Mesodermal cell (in vitro differentiated cells): ENCODE data around the gene GFY.
"Not testable (repeated sequence)": the region's sequence is repeated elsewhere in the genome, so short reads cannot be mapped to it uniquely, and the experiment has no call there.

Source experiments
- H3K27ac ChIP-seq: 2 replicates; pipeline ENCODE4 v1.7.0; 2013; ENCODE audit warnings: mild to moderate bottlenecking, low read depth, low read length, moderate library complexity; ENCODE audit not compliant: severe bottlenecking
- H3K36me3 ChIP-seq: 2 replicates; pipeline ENCODE4 v1.7.1; 2013; ENCODE audit warnings: mild to moderate bottlenecking, low read length, moderate library complexity; ENCODE audit not compliant: control insufficient read depth, insufficient read depth
- H3K4me1 ChIP-seq: one replicate; pipeline ENCODE4 v1.7.1; 2013; ENCODE audit warnings: mild to moderate bottlenecking, low read length; ENCODE audit not compliant: insufficient read depth, control insufficient read depth, poor library complexity, severe bottlenecking
- H3K4me3 ChIP-seq: 2 replicates; pipeline ENCODE4 v1.7.0; 2013; ENCODE audit warnings: low read length, control low read depth, mild to moderate bottlenecking; ENCODE audit not compliant: insufficient read depth, poor library complexity, severe bottlenecking; ENCODE audit errors: extremely low read depth
- H3K9me3 ChIP-seq: 2 replicates; pipeline ENCODE4 v1.7.1; 2013; ENCODE audit warnings: mild to moderate bottlenecking, low read length, moderate library complexity; ENCODE audit not compliant: control insufficient read depth
- WGBS, 2 experiments: methylation state at CpG; one replicate each; pipeline ENCODE4 v1.1.5; 2013; ENCODE audit warnings: missing lambda C conversion rate in 2 of 2; ENCODE audit not compliant: insufficient coverage in 2 of 2; 5-methylcytosine and 5-hydroxymethylcytosine counted together

Gene GFY

DNA sequence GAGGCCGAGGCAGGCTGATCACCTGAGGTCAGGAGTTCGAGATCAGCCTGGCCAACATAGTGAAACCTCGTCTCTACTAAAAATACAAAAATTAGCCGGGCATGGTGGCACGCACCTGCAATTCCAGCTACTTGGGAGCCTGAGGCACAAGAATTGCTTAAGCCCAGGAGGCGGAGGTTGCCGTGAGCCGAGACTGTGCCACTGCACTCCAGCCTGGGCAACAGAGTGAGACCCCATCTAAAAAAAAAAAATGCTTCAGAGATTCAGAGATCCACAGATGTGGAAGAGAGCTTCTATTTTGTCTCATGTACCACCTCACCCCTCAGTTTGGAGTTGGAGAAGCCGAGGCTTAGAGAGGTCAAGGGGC is 48.3 kb downstream of the GFY start:
- not testable (repeated sequence) for H3K4me3 ChIP-seq, H3K27ac ChIP-seq, H3K9me3 ChIP-seq, H3K4me1 ChIP-seq
- WGBS, 2 experiments, result 82 to 93% methylated on average over 6 to 7 of the region's 9 CpGs
- H3K36me3 ChIP-seq, result peaks cover 17% of the 10 kb centered on the region

DNA sequence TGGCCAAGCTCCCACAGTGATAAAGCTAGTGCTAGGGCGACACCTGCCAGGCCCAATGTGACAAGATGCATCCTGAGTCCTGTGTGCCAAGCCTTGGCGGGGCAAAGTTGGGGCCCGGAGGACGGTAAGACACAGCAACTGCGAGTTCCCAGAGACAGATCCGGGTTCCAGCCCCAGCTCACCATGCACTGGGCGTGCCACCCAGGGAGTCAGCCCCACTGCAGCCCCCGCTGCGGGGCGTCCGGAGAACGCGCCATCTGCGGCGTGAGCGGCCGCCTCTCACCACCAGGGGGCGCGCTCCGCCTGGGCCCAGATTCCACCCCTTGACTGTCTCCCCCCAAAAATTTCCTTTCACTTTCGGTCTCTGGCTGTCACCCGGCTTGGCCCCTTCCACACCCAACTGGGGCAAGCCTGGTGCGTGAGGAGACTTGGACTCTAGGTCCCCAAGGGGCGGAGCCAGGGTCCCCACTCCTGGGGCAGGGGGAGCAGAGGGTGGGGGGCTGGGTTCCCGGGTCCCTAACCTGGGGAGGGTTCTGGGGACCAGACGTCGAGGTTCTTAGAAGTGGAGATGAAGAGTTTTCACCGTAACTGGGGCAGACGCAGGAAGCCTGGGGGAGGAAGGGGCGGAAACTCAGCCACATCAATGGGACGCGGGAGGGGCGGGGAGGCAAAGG is 48.8 kb downstream of the GFY start, which contains the start of gene FLT3LG:
TSS of gene FLT3LG (plus strand) at position 348 of the 674 bp plus-strand sequence. CDS start 425 bp downstream, outside the sequence.
- H3K4me3 ChIP-seq, result peak within 1 kb of the TSS; percentile 36
- WGBS, 2 experiments, result 17 to 36% methylated on average over 8 to 28 of the region's 33 CpGs
- H3K36me3 ChIP-seq, result peaks cover 13% of the 10 kb centered on the region
- H3K27ac ChIP-seq, result no peak within 1 kb of the TSS
- peaks cover 8% of the 10 kb centered on the region for H3K4me1 ChIP-seq
- H3K9me3 ChIP-seq, result no peaks in the 10 kb centered on the region

DNA sequence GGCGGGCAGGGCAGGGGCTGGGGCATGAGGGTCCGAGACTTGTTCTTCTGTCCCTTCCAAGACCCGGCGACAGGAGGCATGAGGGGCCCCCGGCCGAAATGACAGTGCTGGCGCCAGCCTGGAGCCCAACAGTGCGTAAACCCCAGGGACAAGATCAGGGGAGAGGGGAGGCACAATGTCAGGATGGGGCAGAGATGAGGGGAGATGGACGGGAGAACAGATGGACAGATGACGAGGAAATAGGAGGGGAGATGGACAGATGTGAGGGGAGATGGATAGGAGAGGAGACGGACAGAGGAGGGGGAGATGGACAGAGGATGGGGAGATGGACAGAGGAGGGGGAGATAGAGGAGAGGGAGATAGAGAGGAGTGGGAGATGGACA is 49.3 kb downstream of the GFY start:
- Histone ChIP-seq H3K36me3 (peaks cover 13% of the 10 kb centered on the region), H3K4me3 (peak overlapping the region; percentile 36), H3K9me3 (no peaks in the 10 kb centered on the region), H3K4me1 (peaks cover 8% of the 10 kb centered on the region), H3K27ac (no peak overlapping the region)
- 42 to 57% methylated on average over 10 to 11 of the region's 11 CpGs for WGBS, 2 experiments

DNA sequence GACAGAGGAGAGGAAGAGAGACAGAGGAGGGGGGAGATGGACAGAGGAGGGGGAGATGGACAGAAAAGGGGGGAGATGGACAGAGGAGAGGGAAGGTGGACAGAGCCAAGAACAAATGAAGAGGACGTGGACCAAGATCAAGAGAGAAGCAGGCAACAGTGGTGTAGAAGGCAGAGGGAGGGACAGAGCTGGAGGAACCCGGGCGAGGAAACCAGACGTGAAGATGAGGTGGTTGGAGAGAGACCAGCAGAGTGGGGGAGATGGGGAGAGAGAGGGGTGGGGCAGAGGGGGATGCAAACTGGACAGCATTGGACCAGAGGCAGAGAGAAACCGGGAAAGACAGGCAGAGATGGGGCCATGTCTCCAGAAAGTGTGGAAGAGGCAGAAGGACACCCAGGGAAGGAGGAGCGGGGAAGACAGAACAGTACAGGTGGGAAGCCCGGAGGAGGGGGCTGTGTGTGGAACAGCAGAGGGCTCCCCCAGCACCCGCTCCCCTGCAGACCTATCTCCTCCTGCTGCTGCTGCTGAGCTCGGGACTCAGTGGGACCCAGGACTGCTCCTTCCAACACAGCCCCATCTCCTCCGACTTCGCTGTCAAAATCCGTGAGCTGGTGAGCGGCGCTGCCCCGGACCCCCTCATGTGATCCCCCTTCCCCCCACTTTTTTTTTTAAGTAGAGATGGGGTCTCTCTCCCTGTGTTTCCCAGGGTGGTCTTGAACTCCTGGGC is 50.2 kb downstream of the GFY start:
- Histone ChIP-seq H3K36me3 (peaks cover 6% of the 10 kb centered on the region), H3K27ac (no peak overlapping the region), H3K9me3 (no peaks in the 10 kb centered on the region), H3K4me3 (no peak overlapping the region), H3K4me1 (peaks cover 8% of the 10 kb centered on the region)
- WGBS, 2 experiments, result 83 to 87% methylated on average over 7 to 11 of the region's 15 CpGs

DNA sequence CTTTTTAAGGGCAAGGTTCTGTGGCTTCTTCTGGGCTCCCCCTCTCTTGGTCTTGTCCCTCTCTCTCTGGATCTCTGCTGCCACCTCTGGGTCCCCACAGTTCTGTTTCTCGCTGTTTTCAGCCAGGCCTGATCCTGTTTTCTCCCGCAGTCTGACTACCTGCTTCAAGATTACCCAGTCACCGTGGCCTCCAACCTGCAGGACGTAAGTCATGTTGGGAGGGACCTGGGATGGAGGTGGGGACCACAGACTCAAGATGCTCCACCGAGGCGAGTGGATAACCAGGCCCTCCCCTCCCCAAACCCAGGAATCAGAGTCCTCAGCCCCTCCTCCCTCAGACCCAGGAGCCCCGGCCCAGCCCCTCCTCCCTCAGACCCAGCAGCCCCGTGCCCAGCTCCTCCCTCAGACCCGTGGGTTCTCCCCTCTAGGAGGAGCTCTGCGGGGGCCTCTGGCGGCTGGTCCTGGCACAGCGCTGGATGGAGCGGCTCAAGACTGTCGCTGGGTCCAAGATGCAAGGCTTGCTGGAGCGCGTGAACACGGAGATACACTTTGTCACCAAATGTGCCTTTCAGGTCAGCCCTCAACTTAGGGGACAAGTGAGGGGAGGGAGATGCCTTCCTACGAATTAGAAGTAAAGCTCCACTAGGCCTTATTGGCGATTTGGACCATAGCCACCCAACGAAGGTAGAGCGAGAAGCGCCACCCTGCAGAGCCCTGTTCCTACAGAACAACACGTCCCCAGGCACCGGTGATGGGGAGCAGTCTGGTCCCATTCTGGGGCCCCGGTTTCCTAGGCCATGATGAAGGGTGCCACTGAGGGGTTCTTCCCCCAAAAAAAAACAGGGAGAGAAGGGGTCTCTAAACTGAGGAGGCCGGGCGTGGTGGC is 51.0 kb downstream of the GFY start:
- Histone ChIP-seq H3K36me3 (no peaks in the 10 kb centered on the region), H3K9me3 (no peaks in the 10 kb centered on the region), H3K4me3 (no peak overlapping the region), H3K27ac (no peak overlapping the region), H3K4me1 (peaks cover 8% of the 10 kb centered on the region)
- WGBS, 2 experiments, result 27 to 46% methylated on average over 11 to 22 of the region's 27 CpGs
